GM19468 (cell line): ENCODE measurements around the gene PLA2G2D.
"Not testable (repeated sequence)": the region's sequence is repeated elsewhere in the genome, so short reads cannot be mapped to it uniquely, and the experiment has no call there.

ENCODE experiments used
- ATAC-seq: cut with Tn5 transposase; IDR thresholded peaks from one replicate; pipeline ENCODE4 v1.9.1; 2021; ENCODE audit warnings: mild to moderate bottlenecking, moderate library complexity, moderate number of reproducible peaks; ENCODE audit not compliant: unreplicated experiment; ENCODE audit errors: extremely low read depth

Gene PLA2G2D

GRCh38 chr1:20143734-20144565 lies 24.6 kb upstream of the PLA2G2D start:
- no peak for ATAC-seq

GRCh38 chr1:20143318-20143717 lies 24.0 kb upstream of the PLA2G2D start:
- ATAC-seq = no peak

GRCh38 chr1:20142001-20142710 lies 22.8 kb upstream of the PLA2G2D start:
- no peak for ATAC-seq

GRCh38 chr1:20141466-20141865 lies 22.1 kb upstream of the PLA2G2D start:
- ATAC-seq = no peak

DNA sequence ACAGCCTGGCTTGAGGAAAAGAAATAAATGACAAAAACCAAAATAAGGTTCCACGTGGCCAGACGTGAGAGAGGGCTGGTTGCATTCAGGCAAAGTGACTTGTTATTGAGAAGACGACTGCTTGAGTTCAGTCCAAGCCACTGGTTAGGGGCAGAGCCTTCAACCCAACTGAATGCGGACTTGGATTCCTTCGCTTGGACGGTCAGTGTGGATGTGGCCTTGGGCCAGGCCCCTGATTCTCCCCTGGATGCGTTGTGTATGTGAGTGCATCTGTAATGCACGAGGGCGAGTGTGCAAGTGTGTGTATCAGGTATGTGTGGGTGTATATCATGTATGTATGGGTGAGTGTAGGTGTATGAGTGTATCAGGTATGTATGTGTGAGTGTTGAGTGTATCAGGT lies 21.7 kb upstream of the PLA2G2D start:
- no peak for ATAC-seq

DNA sequence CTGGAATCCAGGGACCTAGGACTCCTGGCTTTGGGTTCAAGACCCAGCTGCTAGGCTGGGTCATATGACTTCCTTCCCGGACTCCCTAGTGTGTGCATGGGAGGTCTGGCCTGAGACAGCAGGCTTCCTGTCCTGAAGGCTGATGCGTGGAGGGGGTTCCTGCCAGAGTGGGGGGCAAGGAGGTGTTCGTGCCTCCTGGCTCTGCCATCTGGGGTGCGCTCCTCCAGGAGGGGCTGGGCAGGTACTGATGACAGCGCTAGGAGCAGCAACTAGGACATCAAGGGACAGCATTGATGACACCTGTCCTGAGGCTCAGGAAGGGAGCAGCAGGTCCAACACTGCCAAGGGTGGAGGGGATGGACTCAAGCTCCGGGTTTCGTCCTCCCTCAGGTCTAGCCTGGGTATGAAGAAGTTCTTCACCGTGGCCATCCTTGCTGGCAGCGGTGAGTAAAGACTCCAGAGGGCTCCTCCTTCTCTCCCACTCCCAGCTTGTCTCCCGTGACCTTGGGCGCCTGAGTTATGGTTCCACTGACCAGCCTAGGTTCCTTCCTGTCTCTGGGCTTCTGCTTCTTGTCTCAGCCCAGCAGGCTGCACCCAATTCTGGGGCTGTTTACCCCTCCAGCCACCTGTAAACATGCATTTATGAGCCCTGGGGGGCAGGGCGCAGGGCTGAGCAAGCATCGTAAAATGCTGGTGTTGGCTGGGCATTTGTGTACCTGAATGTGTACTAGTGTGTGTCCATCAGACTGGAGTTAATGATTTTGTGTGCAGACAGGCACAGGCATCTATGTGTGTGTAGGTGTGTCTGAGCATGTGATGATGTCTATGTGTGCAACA lies 20.7 kb upstream of the PLA2G2D start:
- no peak for ATAC-seq

GRCh38 chr1:20138961-20139550 lies 19.7 kb upstream of the PLA2G2D start, which contains the start of gene PLA2G2F:
TSS of gene PLA2G2F (plus strand) at chr1:20139323. CDS start at chr1:20139428, 105 bp downstream.
- no peak for ATAC-seq

GRCh38 chr1:20138346-20138745 lies 19.0 kb upstream of the PLA2G2D start:
- no peak for ATAC-seq

- ATAC-seq = no peak
Observed at GRCh38 chr1:20137604-20138003, 18.3 kb upstream of the PLA2G2D start.

GRCh38 chr1:20137055-20137454 lies 17.7 kb upstream of the PLA2G2D start:
- ATAC-seq = no peak

DNA sequence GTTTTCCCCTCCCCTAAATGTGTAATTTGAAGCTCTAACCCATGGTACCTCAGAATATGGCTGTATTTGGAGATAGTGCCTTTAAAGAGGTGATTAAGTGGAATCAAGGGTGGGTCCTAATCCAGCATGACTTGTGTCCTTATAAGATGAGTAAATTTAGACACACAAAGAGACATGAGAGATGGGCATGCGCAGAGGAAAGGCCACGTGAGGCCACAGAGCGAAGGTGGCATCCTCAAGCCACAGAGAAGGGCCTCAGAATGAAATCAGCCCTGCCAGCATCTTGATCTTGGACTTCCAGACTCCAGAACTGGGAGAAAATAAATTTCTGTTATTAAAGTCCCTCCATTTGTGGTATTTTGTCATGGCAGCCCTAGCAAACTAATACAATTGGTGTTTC lies 16.9 kb upstream of the PLA2G2D start:
- ATAC-seq = no peak

GRCh38 chr1:20134995-20135394 lies 15.7 kb upstream of the PLA2G2D start:
- ATAC-seq = no peak

GRCh38 chr1:20130518-20130917 lies 11.2 kb upstream of the PLA2G2D start:
- ATAC-seq = not testable (repeated sequence)

- ATAC-seq = no peak
Observed at GRCh38 chr1:20126806-20127440, 7.6 kb upstream of the PLA2G2D start.

- ATAC-seq = no peak
Observed at GRCh38 chr1:20126041-20126805, 6.9 kb upstream of the PLA2G2D start.

DNA sequence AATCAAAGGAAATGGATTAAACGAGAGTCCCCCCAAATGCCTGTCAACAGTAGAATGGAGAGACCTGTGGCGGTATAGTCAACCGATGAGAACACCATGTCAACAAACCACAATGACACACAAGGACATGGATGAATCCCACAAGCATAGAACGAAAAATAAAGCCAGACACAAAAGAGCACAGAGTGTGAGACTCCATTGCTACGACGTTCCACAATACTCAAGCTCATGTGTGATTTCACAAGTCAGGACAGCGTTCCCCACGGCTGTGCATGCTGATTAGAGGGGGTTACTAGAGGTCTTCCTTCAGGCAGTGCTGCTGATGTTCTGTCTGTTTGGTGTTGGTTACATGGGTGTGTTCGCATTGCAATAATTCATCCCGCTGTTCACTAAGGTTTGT lies 5.8 kb upstream of the PLA2G2D start:
- ATAC-seq = no peak

DNA sequence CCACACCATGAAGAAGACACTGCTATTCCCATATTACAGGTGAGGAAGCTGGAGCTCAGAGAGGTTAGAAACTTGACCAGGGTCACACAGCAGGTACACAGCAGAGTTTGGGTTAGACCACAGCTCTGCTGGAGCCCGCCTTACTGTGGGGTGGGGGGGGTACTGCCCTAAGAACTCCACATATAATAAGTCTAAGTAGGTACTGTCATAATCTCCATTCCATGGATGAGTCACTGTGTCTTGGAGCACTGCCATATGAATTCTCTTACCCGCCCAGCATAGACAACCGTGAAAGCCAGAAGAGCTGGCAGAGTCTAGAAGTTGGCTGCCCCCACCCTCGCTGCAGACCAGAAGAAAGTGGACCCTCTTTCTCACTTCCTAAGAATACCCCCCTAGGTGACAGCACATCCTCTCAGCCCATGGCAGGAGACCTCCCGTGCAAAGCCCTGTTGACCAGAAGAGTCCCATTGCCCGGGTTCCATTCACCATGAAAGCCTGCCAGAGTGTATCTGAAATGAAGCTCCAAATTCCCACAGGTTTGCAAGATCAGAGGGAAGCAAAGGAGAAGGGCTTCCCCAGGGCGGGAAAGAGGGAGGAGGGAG lies 5.2 kb upstream of the PLA2G2D start:
- no peak for ATAC-seq

GRCh38 chr1:20123722-20124455 lies 4.6 kb upstream of the PLA2G2D start:
- no peak for ATAC-seq
